Endothelial cell of umbilical vein (primary cell): Measurements from ENCODE around the gene PKD2. TPM values are rescaled to one million over a fixed set of nuclear protein-coding genes. Genes with fewer than 3 reads are reported as not detected.

Experiments
- BruUV-seq: library from RNA; stranded (reverse); fragments of 400-500 nt; replicated peaks from 2 replicates; lab custom pipeline; 2021; lab: Mats Ljungman, UMichigan
- CTCF ChIA-PET: fragments of 300-600, 350-600 bp; sonication (Branson Sonifier 250); formaldehyde crosslinking; loops from one replicate; lab custom pipeline; 2021; ENCODE audit warnings: antibody characterized with exemption, inconsistent platforms; lab: Charles Lee
- POLR2A ChIA-PET: fragments of 300-600, 350-600 bp; sonication (Branson Sonifier 250); formaldehyde crosslinking; loops from one replicate; lab custom pipeline; 2021; ENCODE audit warnings: antibody characterized with exemption, inconsistent platforms; lab: Charles Lee
- DNase-seq: peaks from one replicate; pipeline ENCODE4 v3.0.0-alpha.2; 2011; ENCODE audit warnings: low read depth, low spot score
- FAIRE-seq: peaks from 2 replicates; lab custom pipeline; 2011; peaks lifted over from hg19 to GRCh38; lab: Jason Lieb, UNC
- H2AFZ ChIP-seq: 2 replicates; pipeline ENCODE4 v1.6.0; 2012; ENCODE audit warnings: low read depth, low read length, control low read depth, inconsistent platforms
- H3K27ac ChIP-seq: 2 replicates; pipeline ENCODE4 v1.5.1; 2011; ENCODE audit warnings: low read depth, mild to moderate bottlenecking, control low read depth, low read length, moderate library complexity; ENCODE audit not compliant: insufficient read depth
- H3K27me3 ChIP-seq, 2 experiments: 2 replicates each; pipeline versions ENCODE4 v1.6.0 to v1.6.1; 2011; ENCODE audit warnings: low read length in 2 of 2, mixed read lengths in 1 of 2; ENCODE audit not compliant: control insufficient read depth in 2 of 2, insufficient read depth in 2 of 2
- H3K36me3 ChIP-seq, 2 experiments: 2 replicates in 1 of 2; 3 replicates in 1 of 2; pipeline ENCODE4 v1.5.1; 2011; ENCODE audit warnings: low read length in 2 of 2, mild to moderate bottlenecking in 1 of 2, moderate library complexity in 1 of 2; ENCODE audit not compliant: control insufficient read depth in 2 of 2, insufficient read depth in 2 of 2; ENCODE audit errors: extremely low read depth in 1 of 2
- H3K4me1 ChIP-seq: 3 replicates; pipeline ENCODE4 v1.5.1; 2011; ENCODE audit warnings: mild to moderate bottlenecking, low read length; ENCODE audit not compliant: control insufficient read depth, insufficient read depth; ENCODE audit errors: extremely low read depth
- H3K4me2 ChIP-seq: 2 replicates; pipeline ENCODE4 v1.6.1; 2011; ENCODE audit warnings: low read length, control low read depth, mixed read lengths; ENCODE audit not compliant: insufficient read depth
- H3K4me3 ChIP-seq, 3 experiments: fragments of 200-600 bp in 1 of 3; sonication (generic), shearing (Covaris generic) in 1 of 3; replicated peaks in 1 of 3; 2 replicates each; pipeline ENCODE4 v1.5.1; 2011 to 2016; ENCODE audit warnings: control low read depth in 3 of 3, low read length in 3 of 3, mild to moderate bottlenecking in 2 of 3, inconsistent platforms in 1 of 3, low read depth in 1 of 3, moderate library complexity in 1 of 3; ENCODE audit not compliant: insufficient read depth in 1 of 3
- H3K79me2 ChIP-seq: 2 replicates; pipeline ENCODE4 v1.6.0; 2012; ENCODE audit warnings: low read length, inconsistent platforms; ENCODE audit not compliant: control insufficient read depth, insufficient read depth
- H3K9ac ChIP-seq: replicated peaks from 2 replicates; pipeline ENCODE3; 2011; ENCODE audit warnings: low read length, control low read depth; ENCODE audit not compliant: insufficient read depth; ENCODE audit errors: extremely low read depth
- H3K9me1 ChIP-seq: replicated peaks from 3 replicates; pipeline ENCODE4 v1.6.0; 2011; ENCODE audit warnings: mild to moderate bottlenecking, low read length; ENCODE audit not compliant: control insufficient read depth, insufficient read depth; ENCODE audit errors: extremely low read depth
- H3K9me3 ChIP-seq: replicated peaks from 2 replicates; pipeline ENCODE4 v1.5.1; 2012; ENCODE audit warnings: low read length, inconsistent platforms; ENCODE audit not compliant: control insufficient read depth, insufficient read depth
- H4K20me1 ChIP-seq: replicated peaks from 2 replicates; pipeline ENCODE3; 2011; ENCODE audit warnings: mild to moderate bottlenecking, low read length; ENCODE audit not compliant: control insufficient read depth, insufficient read depth; ENCODE audit errors: extremely low read depth
- EZH2 ChIP-seq: IDR thresholded peaks from 2 replicates; pipeline ENCODE4 v1.6.1; 2012; ENCODE audit warnings: borderline replicate concordance, low read depth, mild to moderate bottlenecking, moderate library complexity, low read length, inconsistent platforms; ENCODE audit not compliant: severe bottlenecking
- FOS ChIP-seq: IDR thresholded peaks from 2 replicates; pipeline ENCODE4 v1.6.1; 2011; ENCODE audit warnings: mild to moderate bottlenecking, low read length, moderate library complexity, borderline replicate concordance; ENCODE audit not compliant: insufficient read depth
- GATA2 ChIP-seq: IDR thresholded peaks from 2 replicates; pipeline ENCODE4 v1.7.0; 2011; ENCODE audit warnings: low read depth, mild to moderate bottlenecking, moderate library complexity, mixed read lengths, low read length; ENCODE audit not compliant: insufficient read length, insufficient read depth
- JUN ChIP-seq: IDR thresholded peaks from 2 replicates; pipeline ENCODE4 v1.6.1; 2011; ENCODE audit warnings: borderline replicate concordance, low read depth; ENCODE audit not compliant: insufficient read length, insufficient read depth
- MAX ChIP-seq: IDR thresholded peaks from 2 replicates; pipeline ENCODE4 v1.6.1; 2011; ENCODE audit not compliant: insufficient read depth, insufficient read length
- MYC ChIP-seq: IDR thresholded peaks from one replicate; pipeline ENCODE4 v1.6.1; 2011; ENCODE audit warnings: mild to moderate bottlenecking, low read depth, low read length
- POLR2A ChIP-seq: IDR thresholded peaks from 2 replicates; pipeline ENCODE4 v1.6.1; 2012; ENCODE audit warnings: low read depth, mild to moderate bottlenecking, control low read depth, low read length
- POLR2AphosphoS5 ChIP-seq: IDR thresholded peaks from 2 replicates; pipeline ENCODE4 v1.6.1; 2012; ENCODE audit warnings: low read depth, mild to moderate bottlenecking, control low read depth, low read length, moderate library complexity; ENCODE audit not compliant: insufficient read depth
- dilution Hi-C: fragments of 300-500 bp; cut with MboI; formaldehyde crosslinking; loops from one replicate; pipeline ENCODE4 v1.15.0; 2019; ENCODE audit warnings: low sequenced_read_pairs; ENCODE audit not compliant: extremely low pct_ligation_motif_present
- intact Hi-C: fragments of 100-400 bp; cut with micrococcal nuclease; formaldehyde crosslinking; loops from one replicate; pipeline ENCODE4 v1.10.0; 2022
- polyA plus RNA-seq, 4 experiments: library from polyadenylated mRNA; depleted of rRNA in 3 of 4; stranded (reverse) in 3 of 4; unstranded in 1 of 4; fragments of >200 nt; gene quantifications; 2 replicates each; pipeline versions ENCODE4 v1.2.1 to v1.2.3, GENCODE V29; 2011 to 2012; ENCODE audit warnings: missing spikeins in 1 of 4
- total RNA-seq: library from RNA; stranded (reverse); gene quantifications from 2 replicates; pipeline ENCODE4 v1.2.3, GENCODE V29; 2021
- TF ChIP-seq, protein P1 (sequence below), 2 donors: IDR thresholded peaks; 1 replicate in 1 of 2; 2 replicates in 1 of 2; pipeline ENCODE4 v1.5.1; 2011; ENCODE audit warnings: low read length in 2 of 2, mild to moderate bottlenecking in 2 of 2, moderate library complexity in 2 of 2, control low read depth in 1 of 2, inconsistent platforms in 1 of 2, low read depth in 1 of 2; ENCODE audit not compliant: insufficient read depth in 1 of 2; ENCODE audit errors: extremely low read depth in 1 of 2

PKD2 gene
- total and polyA plus RNA-seq, 2 donors (not counting 3 experiments of a cell fraction or from before 2014, with no cell fraction given) = 23.1 to 27.0 TPM

DNA sequence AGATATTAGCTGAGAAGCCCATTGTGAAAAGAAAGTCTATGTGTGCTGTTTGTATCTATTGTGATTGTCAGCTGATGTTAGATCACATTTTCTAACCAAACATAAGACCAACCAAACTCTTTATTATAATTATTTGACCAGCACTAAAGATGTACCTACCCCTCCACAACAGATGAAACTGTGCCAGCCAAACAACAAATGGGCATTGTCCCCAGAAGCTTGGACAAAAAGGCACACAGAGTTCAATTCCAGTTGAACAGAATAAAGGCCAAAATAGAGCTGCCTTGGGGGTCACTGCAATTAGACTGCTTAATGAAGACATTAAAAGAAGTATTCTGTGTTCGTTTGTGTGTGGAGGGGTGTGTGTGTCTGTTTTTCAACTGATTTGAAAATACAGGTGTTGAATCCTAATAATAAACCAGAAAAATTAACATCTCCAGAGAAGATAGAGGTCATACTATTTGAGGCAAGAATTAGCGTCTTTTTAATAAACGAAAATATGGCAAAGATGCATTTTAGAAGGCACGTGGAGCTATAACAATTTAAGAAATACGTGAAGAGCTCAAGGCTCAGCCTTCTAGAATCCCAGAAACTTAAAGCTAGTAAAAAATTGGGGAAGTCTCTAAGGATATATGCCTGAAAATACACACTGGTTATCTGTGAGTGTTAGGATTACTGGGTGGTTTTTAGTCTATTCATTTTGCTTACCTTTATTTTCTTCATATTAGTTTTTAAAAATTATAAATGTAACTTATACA, 29.7 kb upstream of the PKD2 start:
- Histone ChIP-seq H3K4me2 (no peak overlapping the region), H4K20me1 (no peaks in the 10 kb centered on the region), H3K36me3 (no peaks in the 10 kb centered on the region), H3K9ac (no peak overlapping the region), H3K27me3 (peaks cover 0 to 2% of the 10 kb centered on the region in 2 experiments), H3K4me3 (no peak overlapping the region), H3K27ac (no peak overlapping the region), H3K79me2 (no peaks in the 10 kb centered on the region), H3K9me1 (no peaks in the 10 kb centered on the region), H3K4me1 (peaks cover 13% of the 10 kb centered on the region), H3K9me3 (no peaks in the 10 kb centered on the region), H2AFZ (no peak overlapping the region)
- intact Hi-C loops (loop anchor here (5.0 kb wide), 1 partner anchor 420 kb away; no protein-coding TSS in a partner anchor), dilution Hi-C loops (no loop called here)
- BruUV-seq = no TSS peak
- no peak for TF ChIP-seq JUN
- no peak for TF ChIP-seq POLR2A
- no peak for TF ChIP-seq MAX
- TF ChIP-seq MYC = no peak
- TF ChIP-seq, protein P1, sequence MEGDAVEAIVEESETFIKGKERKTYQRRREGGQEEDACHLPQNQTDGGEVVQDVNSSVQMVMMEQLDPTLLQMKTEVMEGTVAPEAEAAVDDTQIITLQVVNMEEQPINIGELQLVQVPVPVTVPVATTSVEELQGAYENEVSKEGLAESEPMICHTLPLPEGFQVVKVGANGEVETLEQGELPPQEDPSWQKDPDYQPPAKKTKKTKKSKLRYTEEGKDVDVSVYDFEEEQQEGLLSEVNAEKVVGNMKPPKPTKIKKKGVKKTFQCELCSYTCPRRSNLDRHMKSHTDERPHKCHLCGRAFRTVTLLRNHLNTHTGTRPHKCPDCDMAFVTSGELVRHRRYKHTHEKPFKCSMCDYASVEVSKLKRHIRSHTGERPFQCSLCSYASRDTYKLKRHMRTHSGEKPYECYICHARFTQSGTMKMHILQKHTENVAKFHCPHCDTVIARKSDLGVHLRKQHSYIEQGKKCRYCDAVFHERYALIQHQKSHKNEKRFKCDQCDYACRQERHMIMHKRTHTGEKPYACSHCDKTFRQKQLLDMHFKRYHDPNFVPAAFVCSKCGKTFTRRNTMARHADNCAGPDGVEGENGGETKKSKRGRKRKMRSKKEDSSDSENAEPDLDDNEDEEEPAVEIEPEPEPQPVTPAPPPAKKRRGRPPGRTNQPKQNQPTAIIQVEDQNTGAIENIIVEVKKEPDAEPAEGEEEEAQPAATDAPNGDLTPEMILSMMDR (IDR thresholded peaks at IDR 0.05; ENCODE audit: extremely low read depth in 1 of 2, insufficient read depth in 1 of 2, low read depth in 1 of 2, low read length in 2 of 2) = no peak
- TF ChIP-seq EZH2 = no peak
- no peak for TF ChIP-seq POLR2AphosphoS5
- no peak for TF ChIP-seq GATA2
- TF ChIP-seq FOS = no peak
- no peak for FAIRE-seq
- ChIA-PET POLR2A (no interaction called here), CTCF (interaction anchor here (1.1 to 11.9 kb wide), 3 partner anchors 8 to 125 kb away, joined by 3 to 412 read pairs (median 22); no protein-coding TSS in a partner anchor)
- DNase-seq = no peak
